Breast epithelium (tissue), 3 donors: Measurements from ENCODE around the gene PCDHA6.

Source experiments
- POLR2A ChIP-seq: fragments of 450-650 bp; IDR thresholded peaks from one replicate; pipeline ENCODE4 v1.6.1; 2016; ENCODE audit warnings: antibody characterized with exemption, mild to moderate bottlenecking, moderate library complexity
- TF ChIP-seq, protein P1 (sequence below), 3 donors: fragments of 450-650 bp; IDR thresholded peaks; one replicate each; pipeline ENCODE4 v1.5.1; 2016 to 2017; ENCODE audit warnings: antibody characterized with exemption in 3 of 3, mild to moderate bottlenecking in 3 of 3, moderate library complexity in 3 of 3

DNA sequence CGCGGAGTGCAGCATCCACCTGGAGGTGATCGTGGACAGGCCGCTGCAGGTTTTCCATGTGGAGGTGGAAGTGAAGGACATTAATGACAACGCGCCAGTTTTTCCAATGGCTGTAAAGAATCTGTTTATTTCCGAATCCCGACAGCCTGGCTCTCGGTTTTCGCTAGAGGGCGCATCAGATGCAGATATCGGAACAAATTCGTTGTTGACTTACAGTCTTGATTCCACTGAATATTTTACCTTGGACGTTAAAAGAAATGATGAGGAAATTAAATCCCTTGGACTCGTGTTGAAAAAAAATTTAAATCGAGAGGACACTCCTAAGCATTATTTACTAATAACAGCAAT lies 26.3 kb upstream of the PCDHA6 start:
- TF ChIP-seq, protein P1, sequence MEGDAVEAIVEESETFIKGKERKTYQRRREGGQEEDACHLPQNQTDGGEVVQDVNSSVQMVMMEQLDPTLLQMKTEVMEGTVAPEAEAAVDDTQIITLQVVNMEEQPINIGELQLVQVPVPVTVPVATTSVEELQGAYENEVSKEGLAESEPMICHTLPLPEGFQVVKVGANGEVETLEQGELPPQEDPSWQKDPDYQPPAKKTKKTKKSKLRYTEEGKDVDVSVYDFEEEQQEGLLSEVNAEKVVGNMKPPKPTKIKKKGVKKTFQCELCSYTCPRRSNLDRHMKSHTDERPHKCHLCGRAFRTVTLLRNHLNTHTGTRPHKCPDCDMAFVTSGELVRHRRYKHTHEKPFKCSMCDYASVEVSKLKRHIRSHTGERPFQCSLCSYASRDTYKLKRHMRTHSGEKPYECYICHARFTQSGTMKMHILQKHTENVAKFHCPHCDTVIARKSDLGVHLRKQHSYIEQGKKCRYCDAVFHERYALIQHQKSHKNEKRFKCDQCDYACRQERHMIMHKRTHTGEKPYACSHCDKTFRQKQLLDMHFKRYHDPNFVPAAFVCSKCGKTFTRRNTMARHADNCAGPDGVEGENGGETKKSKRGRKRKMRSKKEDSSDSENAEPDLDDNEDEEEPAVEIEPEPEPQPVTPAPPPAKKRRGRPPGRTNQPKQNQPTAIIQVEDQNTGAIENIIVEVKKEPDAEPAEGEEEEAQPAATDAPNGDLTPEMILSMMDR (IDR thresholded peaks at IDR 0.05) = peak in 2 of 3 donors; percentile 8 to 18
- no peak for TF ChIP-seq POLR2A
